GM18498 (cell line): ENCODE measurements around the gene ATXN10.
"Not testable (repeated sequence)": the region's sequence is repeated elsewhere in the genome, so short reads cannot be mapped to it uniquely, and the experiment has no call there.

Experiments
- ATAC-seq: cut with Tn5 transposase; IDR thresholded peaks from one replicate; pipeline ENCODE4 v1.9.1; 2021; ENCODE audit warnings: mild to moderate bottlenecking, moderate library complexity; ENCODE audit not compliant: unreplicated experiment

The ATXN10 gene

DNA sequence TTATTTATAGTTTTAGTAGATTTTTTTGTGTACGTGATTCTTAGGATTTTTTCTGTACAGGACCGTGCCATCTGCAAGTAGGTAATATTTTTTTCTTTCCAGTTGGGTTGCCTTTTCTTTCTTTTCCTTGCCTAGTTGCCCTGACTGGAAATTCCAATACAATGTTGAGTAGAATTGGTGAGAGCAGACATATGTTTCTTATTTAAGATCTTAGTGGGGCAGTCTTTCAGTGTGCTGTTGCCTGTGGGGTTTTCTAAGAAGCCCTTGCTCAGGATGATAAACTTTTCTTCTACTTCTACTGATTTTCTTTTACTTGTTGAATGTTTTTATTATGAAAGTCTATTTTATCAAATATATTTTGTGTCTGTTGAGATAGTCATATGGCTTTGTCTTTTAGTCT lies 33.0 kb downstream of the ATXN10 start:
- no peak for ATAC-seq

DNA sequence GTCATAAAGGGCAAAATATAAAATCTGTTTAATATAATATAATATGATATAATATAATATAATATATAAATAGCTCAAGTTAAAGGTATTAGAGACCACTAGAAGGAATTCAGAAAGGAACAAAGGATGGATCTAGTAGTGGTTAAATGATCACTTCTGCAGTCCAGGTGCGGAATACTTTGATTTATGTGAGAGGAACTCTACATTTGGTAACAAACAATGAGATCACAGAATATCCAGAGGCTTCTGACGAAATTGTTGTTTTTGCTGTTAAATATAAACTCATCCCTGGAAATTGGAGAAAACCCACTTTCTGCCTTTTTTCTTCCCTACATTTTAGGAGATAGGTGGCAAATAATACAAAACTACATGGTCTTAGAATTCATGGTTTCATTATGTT lies 36.0 kb downstream of the ATXN10 start:
- no peak for ATAC-seq

DNA sequence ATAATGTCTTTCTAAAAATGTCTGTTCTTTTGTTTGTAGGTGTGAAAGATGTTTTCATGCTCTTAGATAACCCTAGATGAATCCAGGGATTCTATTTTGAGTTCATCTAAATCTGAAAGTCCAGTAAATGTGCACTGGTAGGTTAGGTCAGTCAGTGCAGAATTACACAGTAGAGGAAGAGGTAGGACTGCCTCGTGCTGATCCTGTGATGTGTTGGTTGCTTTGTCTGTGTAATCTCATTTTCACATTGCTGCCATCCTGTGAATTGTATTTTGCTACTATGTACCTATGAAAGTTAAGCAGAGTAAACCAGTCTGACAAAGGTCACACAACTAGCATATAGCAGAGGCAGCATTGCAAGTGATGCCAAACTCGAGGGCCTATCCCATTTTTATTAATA lies 36.5 kb downstream of the ATXN10 start:
- ATAC-seq = no peak

DNA sequence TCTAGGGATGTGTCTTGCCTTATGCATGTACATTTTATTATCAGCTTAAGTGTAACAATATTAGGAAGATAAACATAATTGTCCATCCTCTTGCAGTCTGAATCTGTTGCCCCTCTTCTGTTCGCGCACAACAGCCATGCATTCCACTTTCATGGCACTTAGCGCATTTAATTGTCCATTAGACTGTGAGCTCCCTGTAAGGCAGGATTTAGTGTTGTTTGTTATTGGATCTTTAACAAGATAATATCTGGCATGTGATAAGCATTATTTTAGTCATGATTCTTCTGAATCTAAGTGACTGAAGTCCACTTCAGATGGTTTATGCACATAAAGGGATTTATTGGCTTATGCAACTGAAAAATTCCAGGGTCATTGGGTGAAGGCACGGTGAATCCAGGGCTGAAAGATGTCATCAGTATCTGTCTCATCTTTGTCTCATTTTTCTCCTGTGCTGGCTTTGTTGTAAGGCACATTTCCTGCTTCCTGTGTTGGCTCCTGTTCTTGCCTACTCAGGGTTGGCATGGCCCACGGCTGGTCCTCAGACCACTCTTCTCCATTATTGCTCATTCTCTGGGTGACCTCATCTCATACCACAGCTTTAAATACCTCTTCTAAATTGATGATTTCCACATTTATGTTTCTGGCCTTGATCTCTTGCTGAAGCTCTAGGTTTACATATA lies 37.6 kb downstream of the ATXN10 start:
- ATAC-seq = no peak

DNA sequence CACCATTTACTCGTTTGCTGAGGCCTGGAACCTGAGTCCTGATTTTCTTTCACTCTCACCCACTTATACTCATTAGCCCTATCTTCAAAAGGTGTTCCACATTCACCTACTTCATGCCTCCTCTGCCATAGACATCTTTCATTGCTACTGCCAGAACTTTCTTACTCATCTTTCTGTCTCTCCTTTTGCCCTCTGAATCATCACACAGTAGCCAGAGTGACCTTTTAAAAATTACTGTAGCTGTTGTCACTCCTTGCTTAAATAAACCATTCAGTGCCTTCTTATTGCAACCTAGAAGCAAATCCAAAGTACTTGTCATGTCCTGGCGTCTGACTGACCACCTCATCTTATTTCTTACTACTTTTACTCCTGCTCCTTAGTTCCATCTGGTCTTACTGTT lies 38.2 kb downstream of the ATXN10 start:
- ATAC-seq = no peak

DNA sequence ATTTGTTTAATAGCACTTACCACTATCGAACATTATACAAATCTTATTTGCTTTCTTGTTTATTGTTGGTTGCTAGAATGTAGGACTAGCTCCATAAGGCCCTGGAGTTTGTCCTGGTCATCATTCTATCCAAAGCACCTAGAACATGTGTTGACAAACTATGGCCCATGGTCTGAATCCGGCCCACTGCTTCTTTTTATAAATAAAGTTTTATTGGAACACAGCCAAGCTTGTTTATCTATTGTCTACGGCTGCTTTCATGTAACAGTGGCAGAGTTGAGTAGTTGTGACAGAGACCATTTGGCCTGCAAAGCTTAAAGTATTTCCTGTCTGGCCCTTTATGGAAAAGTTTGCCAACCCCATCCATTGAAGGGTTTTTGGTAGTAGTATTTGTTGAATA lies 38.8 kb downstream of the ATXN10 start:
- no peak for ATAC-seq

DNA sequence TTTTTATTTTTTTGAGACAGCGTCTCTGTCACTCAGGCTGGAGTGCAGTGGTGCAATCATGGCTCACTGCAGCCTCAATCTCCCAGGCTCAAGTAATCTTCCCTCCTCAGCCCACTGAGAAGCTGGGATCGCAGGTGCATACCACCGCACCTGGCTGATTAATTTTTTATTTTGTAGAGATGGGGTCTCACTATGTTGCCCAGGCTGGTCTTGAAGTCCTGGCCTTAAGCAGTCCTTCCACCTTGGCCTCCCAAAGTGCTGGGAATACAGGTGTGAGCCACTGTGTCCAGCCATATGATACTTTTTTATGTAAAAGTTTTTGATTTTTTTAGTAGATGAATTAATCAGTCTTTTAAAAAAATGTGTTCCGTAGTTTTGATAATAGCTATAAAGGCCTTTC lies 42.8 kb downstream of the ATXN10 start:
- ATAC-seq = not testable (repeated sequence)

DNA sequence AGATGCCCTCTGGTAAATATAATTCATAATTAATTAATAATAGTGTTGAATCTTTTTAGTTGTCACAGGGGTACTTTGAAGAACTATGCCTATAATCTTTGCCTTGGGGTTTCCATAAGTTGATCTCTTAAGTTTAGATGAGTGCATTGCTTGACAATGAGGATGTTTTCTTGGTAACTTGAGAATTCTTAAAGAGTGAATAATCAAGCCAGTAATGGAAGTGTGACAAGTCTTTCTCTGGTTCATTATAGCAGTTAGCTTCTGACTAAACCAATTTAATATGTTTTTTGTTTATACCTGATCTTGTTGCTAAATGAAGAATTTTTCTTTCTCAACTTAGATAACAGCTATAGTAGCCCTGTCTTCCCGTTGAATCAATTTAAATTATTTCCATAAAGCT lies 46.2 kb downstream of the ATXN10 start:
- ATAC-seq = no peak

DNA sequence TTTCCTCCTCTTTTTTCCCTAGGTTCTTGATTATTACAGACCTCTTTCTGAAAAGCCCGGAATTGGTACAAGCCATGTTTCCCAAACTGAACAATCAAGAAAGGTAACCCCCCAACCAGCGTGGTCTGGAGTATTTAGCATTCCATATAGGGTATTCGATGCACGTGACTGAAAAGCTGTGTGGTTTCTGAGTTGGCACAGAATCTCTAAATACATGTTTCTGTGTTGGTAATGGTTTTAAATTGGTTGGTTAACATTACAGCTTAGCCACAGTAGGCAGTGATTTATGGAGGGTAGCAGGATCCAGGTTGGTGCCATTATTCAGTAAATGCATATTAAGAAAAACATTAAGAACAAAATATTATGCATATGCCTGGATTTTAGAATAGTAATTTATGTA lies 46.8 kb downstream of the ATXN10 start:
- ATAC-seq = no peak

DNA sequence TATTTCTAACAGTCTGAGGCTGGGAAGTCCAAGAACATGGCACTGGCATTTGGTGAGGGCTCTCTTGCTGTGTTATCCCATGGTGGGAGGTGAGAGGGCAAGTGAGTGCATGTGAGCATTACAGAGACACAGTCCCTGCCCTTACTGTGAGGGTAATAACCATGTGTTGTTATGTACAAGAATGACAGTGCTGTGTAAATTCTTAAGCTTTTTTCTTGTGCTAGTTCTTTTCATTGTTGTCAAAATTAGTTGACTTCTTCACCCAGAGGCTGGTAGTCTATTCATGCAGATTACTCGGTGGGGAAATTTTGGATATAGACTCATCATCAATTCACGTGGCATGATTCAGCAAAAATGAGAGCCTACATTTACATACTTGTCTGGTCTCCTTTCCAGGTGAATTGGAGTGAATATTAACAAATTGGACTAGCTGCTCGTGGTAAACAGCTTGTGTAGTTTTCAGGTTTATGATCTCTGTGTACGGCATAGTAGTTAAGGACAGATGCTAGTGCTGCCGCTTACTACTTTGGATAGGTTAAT lies 49.3 kb downstream of the ATXN10 start:
- ATAC-seq = no peak

DNA sequence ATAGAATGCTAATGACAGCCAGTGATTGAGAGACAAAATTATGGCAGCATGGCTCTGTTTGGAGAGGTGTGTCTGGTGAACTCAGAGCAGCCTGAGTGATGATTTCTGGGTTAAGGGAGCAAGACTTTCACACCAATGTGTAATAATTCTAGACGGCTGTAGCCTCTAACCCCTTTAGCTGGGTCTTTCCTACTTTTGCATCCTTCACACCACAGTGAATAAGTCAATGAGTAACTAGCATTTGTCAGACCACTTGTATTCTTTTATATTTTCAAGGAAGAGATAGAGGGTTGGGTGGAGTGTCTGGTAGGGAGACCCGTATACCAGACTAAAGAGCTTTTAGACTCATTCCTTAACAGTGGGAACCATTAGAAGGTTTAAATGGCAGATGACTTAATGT lies 50.4 kb downstream of the ATXN10 start:
- ATAC-seq = no peak

DNA sequence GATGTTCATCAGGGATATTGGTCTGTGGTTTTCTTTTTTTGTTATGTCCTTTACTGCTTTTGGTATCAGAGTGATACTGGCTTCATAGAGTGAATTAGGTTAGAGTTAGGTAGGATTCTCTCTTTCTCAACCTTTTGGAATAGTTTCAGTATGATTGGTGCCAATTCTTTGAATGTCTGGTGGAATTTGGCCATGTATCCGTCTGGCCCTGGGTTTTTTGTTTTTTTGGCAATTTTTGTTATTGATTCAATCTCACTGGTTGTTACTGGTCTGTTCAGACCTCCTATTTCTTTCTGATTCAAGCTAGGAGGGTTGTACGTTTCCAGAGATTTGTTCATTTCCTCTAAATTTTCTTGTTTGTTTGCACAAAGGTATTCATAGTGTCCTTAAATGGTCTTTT lies 54.4 kb downstream of the ATXN10 start:
- ATAC-seq = no peak

DNA sequence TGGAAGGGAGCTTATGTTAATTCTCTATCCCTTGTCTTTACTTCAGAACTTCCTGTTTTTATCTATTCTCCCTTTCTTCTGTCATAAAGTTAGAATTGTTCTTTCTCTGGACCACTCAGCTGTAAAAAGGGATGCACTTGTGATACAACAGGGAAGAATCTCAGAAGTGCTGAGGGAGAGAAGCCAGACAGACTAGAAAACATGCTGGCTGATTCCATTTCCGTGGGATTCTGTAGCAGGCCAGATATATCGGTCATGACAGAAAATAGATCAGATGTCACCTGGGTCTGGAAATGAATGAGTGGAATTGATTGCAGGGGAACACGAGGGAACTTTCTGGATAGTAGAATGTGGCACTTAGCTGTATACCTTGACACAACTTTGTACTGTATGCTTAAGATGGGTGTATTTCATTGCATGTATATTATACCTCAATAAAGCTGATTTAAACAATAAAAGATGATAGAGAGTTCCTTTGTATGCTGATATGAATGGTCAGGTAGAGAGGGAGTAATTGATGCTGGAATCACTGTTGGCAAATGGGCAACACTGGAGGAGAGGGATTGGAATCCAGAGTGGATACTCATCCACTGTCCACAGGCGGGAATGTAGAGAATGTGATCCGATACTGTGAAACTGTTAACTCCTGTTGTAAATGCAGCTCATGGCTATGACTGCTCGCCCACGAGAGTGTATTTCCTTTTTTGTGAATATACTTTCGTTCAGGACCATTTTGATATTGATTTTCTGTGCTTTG lies 59.6 kb downstream of the ATXN10 start:
- ATAC-seq = no peak

DNA sequence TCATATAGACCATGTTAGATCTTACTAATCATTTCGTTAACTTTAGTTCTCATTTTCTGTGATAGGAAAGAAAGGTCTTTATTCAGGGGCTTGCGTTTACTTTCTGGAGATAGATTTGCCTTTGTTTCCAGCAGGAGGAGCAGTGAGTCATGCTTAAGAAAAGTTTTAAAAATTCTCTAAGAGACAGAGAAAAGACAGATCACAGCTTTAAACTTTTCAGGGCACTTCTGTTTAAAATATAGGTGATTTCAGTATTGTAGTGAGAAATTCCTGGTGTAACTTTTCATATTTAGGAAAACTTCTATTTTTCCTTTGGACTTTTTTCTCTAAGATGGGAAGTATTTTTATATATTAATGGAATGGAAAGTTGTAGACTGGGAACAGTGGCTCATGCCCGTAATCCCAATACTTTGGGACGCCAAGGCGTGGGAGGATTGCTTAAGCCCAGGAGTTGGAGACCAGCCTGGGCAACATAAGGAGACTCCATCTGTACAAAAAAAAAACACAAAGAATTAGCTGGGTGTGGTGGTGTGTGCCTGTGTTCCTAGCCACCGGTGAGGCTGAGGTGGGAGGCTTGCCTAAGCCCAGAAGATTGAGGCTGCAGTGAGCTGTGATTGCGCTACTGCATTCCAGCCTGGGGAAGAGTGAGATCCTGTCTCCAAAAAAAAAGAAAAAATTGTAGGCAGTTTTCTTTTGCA lies 60.3 kb downstream of the ATXN10 start:
- no peak for ATAC-seq

DNA sequence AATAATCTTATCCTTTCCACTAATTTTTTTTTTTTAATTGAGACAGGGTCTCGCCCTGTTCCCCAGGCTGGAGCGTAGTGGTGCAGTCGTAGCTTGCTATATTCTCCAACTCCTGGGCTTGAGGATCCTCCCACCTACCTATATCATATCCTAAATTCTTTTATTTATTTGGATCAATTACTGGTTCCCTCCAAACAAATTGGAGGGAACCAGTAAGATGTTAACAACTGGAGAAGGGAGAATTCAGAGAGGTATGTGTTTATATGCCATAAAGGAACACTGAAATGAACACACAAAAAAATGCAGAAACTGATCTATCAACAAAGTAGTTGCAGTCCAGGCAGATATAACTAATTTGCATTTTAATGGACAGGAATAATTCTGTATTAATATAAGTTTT lies 63.6 kb downstream of the ATXN10 start:
- no peak for ATAC-seq

DNA sequence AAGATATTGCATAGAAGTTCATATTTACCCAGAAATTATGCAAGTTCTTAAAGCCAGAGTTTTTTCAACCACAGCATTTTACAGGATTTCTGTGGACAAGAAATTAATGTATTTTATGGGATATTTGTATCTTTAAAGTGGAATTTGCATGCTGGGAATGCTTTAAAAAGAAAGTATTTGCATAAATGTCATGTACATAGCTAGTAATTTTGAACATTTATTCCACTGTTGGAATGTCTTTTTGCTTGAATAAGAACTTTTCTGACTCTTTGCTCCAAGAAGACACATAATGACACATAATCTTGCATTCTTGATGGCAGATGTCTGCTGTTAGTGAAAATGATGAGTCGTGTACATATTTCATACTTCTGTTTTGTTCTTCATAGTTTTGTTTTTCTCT lies 66.6 kb downstream of the ATXN10 start:
- no peak for ATAC-seq

DNA sequence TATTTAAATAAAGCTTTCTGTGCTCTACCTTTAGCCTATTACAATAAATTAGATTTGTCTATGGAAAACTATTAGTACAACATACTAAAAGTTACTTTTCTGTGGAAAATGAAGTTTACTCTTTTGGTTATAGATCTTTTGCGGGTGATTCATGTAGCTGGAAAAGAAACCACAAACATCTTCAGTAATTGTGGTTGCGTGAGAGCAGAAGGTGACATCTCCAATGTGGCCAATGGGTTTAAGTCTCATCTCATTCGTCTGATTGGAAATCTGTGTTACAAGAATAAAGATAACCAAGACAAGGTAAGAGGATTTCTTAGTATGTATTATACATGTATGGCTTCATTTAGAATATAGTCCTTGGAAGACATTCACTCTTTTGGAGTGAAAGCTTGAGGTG lies 68.6 kb downstream of the ATXN10 start:
- ATAC-seq = no peak

DNA sequence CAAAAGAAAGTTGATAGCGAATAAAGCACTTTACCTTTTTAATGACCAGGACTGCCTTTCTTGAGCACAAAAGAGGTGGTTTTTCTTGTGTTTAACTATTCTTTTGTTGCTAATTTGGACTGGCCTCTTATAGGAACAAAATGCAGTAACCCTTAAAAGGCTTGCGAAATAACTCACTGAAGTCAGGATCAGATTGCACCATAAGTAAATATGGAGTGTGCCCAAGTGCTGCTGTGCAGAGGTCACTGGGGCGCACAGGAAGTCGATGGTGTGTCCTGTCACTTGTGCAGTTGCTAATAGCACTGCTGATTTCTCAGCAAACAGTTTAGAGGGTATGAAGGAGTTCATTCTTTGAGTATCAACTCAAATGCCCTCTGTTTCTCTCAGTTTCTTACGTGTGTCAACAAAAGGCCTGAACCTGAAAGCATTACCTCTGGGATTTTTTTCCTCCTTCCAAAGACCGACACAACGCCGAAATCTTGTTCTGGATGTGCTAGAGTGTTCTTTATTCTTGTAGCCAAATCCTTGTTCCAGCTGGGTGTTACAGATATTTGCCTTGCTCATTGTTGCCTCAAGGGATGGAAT lies 71.3 kb downstream of the ATXN10 start:
- no peak for ATAC-seq

DNA sequence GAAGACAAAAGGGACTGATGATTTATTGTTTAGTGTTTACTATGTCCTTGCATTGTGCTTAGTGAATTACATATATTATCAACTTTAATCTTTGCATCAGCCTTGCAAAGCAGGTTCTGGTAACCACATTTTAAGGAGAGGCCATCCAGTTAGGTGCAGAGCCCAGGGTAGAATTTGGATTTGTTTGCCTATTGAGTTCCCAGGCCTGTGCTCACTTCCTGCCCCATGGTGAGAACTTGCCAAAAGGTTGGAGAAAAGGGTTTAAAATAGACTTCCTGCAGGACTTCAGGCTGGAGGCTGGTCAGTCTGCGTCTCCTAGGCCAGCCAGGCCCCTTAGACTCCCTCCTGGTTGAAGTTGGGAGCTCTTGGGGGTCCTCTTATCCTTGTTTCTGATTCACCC lies 72.1 kb downstream of the ATXN10 start:
- no peak for ATAC-seq

DNA sequence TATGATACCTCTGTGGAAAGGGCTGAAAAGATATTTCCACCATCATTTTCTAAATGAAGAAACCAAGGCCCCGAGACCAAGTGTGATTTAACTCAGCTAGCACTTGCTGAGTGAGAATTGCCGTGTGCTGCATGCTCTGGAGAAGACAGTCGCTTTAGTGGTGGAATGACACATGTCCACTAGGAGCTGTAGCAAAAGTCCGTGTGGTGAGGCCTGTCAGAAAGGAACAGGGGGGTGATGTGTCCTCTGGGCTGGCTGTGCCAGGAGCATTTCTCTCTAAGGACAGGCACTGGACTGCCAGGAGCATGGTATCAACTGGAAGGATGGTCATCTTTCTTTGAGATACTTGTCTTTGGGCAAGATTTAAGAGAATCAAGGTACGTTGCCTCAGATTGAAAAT lies 72.8 kb downstream of the ATXN10 start:
- no peak for ATAC-seq

DNA sequence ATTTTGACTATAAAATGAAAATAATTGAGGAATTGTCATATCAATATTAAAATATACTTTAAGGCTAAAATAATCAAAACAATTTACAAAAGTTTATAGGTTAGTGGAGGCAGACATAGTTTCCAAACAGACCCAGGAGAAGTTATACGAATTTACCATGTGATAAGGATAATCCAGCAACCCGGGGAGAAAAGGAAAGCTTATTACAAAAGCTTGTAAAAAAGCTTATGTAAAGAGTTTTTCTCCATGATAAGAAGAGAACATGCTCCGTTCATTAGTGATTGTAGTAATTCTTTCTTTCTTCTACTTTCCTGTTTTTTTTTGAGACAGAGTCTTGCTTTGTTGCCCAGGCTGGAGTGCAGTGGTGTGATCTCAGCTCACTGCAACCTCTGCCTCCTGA lies 79.0 kb downstream of the ATXN10 start:
- ATAC-seq = no peak

DNA sequence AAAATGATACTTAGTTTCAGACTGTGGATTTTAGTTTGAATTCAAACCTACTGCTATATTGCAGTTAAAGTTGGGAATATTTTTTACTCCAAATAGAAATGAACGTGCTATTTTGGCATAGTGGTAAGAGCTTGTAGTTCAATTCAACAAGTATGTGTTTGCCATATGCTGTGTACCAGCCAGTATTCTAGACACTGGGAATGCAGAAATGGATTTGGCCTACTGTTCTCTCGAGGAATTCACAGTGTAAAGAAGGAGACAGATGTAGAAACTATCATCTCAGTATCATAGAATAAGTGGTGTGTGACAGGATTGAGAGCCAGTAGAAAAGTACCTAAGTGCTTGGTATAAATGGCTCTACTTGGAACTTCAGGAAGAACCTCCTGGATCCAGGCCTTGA lies 80.4 kb downstream of the ATXN10 start:
- no peak for ATAC-seq
